Left ventricle myocardium inferior (tissue), 1 donor: ENCODE data around the gene TSSC4. TPM values are rescaled to one million over a fixed set of nuclear protein-coding genes. Genes with fewer than 3 reads are reported as not detected.

Experiments
- DNase-seq: peaks from one replicate; pipeline ENCODE4 v3.0.0-alpha.2; 2020
- H3K27ac ChIP-seq: fragments of 200-600 bp; replicated peaks from 2 replicates; pipeline ENCODE4 v1.8.0; 2021
- H3K27me3 ChIP-seq: fragments of 200-600 bp; 2 replicates; pipeline ENCODE4 v1.8.0; 2021; ENCODE audit warnings: low read depth
- H3K36me3 ChIP-seq: fragments of 200-600 bp; 2 replicates; pipeline ENCODE4 v1.8.0; 2021
- H3K4me1 ChIP-seq: fragments of 200-600 bp; 2 replicates; pipeline ENCODE4 v1.8.0; 2021
- H3K4me3 ChIP-seq: fragments of 200-600 bp; 2 replicates; pipeline ENCODE4 v1.8.0; 2021; ENCODE audit warnings: mild to moderate bottlenecking, moderate library complexity
- H3K9me3 ChIP-seq: fragments of 200-600 bp; replicated peaks from 2 replicates; pipeline ENCODE4 v1.8.0; 2021
- intact Hi-C: fragments of 100-400 bp; cut with micrococcal nuclease; formaldehyde crosslinking; loops from one replicate; pipeline ENCODE4 v1.11.0; 2022
- total RNA-seq: library from RNA; stranded (reverse); fragmentation: NEBNext Ultra II Directional; extraction: Animal tissue kit (Norgen Biotek cat#: 25700); gene quantifications from one replicate; pipeline ENCODE4 v1.2.1, GENCODE V29; 2021
- TF ChIP-seq, protein P1 (sequence below): fragments of 200-600 bp; IDR thresholded peaks from 2 replicates; pipeline ENCODE4 v1.8.0; 2021; ENCODE audit warnings: antibody characterized with exemption, mild to moderate bottlenecking, borderline replicate concordance
- donor health status: DM: no; HTN: yes; CAD: no; lungs with severe emphysema.

TSSC4 gene
- total RNA-seq, 1 donor from 2014 or later = 31.7 TPM

DNA sequence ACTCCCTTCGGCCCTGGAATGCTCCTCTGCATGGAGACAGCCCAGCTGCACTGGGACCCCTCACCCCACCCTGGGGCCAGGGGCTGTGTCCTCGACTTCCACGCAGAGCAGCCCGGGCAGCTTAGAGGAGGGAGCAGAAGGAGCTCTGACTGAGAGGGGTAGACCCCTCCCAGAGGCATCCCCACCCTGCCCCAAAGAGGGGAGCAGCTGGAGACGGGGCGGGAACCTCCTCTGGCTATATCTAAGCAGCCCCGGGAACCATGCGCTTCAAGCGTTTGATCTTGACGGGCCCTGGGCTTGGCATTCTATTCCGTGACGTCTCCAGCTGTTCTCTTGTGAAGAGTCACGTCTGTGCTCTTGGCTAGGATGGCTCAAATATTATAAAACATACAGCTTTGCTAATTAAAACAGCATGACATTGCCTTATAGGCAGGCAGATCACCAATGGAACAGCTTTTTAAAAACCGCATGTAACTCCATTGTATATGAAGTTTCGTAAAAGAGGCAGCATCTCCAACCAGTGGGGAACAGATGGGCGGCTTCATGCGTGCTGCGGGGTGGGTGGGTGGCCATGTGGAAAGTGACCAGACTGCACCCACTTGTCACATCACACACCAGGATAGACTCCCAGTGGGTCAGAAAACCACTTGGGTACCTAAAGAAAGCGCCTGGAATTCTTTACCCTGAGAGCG is 51.9 kb downstream of the TSSC4 start:
- intact Hi-C loops = no loop called here
- Histone ChIP-seq H3K4me1 (peaks cover 32% of the 10 kb centered on the region), H3K36me3 (no peaks in the 10 kb centered on the region), H3K4me3 (no peak overlapping the region), H3K27ac (no peak overlapping the region), H3K9me3 (no peaks in the 10 kb centered on the region), H3K27me3 (peaks cover 8% of the 10 kb centered on the region)
- TF ChIP-seq, protein P1, sequence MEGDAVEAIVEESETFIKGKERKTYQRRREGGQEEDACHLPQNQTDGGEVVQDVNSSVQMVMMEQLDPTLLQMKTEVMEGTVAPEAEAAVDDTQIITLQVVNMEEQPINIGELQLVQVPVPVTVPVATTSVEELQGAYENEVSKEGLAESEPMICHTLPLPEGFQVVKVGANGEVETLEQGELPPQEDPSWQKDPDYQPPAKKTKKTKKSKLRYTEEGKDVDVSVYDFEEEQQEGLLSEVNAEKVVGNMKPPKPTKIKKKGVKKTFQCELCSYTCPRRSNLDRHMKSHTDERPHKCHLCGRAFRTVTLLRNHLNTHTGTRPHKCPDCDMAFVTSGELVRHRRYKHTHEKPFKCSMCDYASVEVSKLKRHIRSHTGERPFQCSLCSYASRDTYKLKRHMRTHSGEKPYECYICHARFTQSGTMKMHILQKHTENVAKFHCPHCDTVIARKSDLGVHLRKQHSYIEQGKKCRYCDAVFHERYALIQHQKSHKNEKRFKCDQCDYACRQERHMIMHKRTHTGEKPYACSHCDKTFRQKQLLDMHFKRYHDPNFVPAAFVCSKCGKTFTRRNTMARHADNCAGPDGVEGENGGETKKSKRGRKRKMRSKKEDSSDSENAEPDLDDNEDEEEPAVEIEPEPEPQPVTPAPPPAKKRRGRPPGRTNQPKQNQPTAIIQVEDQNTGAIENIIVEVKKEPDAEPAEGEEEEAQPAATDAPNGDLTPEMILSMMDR = no peak
- no peak for DNase-seq

DNA sequence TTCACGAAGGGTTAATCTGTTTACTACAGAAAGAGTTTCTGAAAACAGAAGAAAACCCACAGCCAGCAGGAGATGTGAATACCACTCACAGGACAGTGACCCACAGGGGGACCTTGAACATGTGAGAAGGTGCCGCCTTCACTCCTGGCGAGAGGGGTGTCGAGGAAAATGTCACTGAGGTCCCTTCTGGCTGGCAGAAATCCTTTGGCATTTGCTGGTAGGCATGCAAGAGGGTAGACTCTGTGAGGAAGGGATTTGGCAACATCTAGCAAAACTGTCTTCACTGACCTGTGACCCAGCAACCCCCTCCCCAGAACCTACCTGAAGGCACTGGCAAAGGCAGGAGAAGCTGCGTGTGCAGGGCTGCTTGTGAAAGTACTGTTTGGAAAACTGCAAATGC is 52.9 kb downstream of the TSSC4 start:
- TF ChIP-seq, protein P1 = no peak
- Histone ChIP-seq H3K9me3 (no peaks in the 10 kb centered on the region), H3K4me3 (no peak overlapping the region), H3K36me3 (no peaks in the 10 kb centered on the region), H3K4me1 (peaks cover 26% of the 10 kb centered on the region), H3K27me3 (peaks cover 8% of the 10 kb centered on the region), H3K27ac (no peak overlapping the region)
- intact Hi-C loops = no loop called here
- no peak for DNase-seq

Other genes with a start within 250 kb of the TSSC4 start
- not detected for gene INS, start 239.5 kb upstream of the TSSC4 start, total RNA-seq
- gene TH, start 228.9 kb upstream of the TSSC4 start, total RNA-seq = not detected
- gene ASCL2, start 130.2 kb upstream of the TSSC4 start, total RNA-seq = not detected
- gene C11orf21, start 98.8 kb upstream of the TSSC4 start, total RNA-seq = 36.0 TPM
- gene TSPAN32, start 98.7 kb upstream of the TSSC4 start, total RNA-seq = 27.1 TPM
- 412 TPM for gene CD81, start 23.4 kb upstream of the TSSC4 start, total RNA-seq
- gene TRPM5, start 43.8 kb downstream of the TSSC4 start, total RNA-seq = not detected
- gene KCNQ1, start 44.3 kb downstream of the TSSC4 start, total RNA-seq = 41.8 TPM